ENCODE results near the gene GNAO1. TPM values are rescaled to one million over a fixed set of nuclear protein-coding genes. Genes with fewer than 3 reads are reported as not detected.

GNAO1 gene
- total RNA-seq, 1 donor from 2014 or later: 1.9 TPM

DNA sequence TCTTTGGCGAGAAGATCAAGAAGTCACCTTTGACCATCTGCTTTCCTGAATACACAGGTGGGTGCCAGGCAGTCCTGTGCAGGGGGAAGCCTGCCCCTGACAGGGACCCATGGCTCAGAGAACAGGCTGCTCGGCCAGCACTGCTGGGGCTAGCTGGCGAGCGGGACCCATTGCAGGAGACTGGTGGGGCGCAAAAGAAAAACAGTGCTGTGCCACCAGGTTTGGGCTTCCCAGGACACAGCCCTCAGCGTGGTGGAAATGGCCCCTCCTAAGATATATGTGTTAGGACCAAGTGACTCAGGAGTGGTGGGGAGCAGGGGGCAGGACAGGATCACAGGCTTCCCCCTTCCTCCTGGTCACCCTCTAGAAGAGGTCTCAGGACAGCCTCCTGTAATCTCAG lies 160.2 kb downstream of the GNAO1 start:
- Mint-ChIP-seq H3K9me3 (no peaks in the 10 kb centered on the region), H3K27ac (no peak overlapping the region)
- H2AFZ ChIP-seq (replicated peaks): no peak overlapping the region

DNA sequence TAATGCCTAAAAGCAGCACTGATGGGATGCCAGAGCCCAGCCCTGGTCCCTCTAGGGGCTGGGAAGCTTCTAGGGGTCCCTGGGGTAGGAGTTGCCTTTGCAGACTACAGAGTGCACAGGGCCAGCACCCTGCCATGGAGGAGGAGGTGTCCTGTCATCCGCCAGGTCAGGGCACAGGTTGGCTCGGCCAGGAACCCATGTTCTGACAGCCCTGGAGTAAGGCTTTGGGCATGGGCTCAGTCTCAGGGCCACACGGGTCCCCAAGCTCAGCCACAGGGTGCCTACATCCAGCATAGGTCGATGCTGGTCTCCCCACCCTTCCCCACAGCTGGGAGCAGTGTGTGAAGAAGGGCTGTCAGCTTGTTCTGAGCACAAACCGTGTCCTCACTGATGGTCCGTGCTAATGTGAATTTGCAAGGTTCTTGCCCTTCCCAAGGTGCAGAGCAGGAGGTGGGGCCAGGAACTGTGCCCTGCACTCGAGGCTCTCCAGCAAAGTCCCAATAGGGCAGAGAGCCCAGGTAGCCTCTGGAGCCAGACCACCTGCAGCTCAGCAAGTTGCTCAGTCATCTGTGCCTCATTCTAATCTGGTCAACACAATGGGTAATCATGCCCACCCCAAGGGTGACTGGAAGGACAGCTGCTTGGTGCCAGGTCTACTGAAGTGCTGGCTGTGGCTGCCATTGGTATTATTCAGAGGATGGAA lies 161.2 kb downstream of the GNAO1 start:
- H3F3A ChIP-seq (ENCODE audit: low read depth): peaks cover 14% of the 10 kb centered on the region
- H3K9me3 ChIP-seq (ENCODE audit: low read depth): no peaks in the 10 kb centered on the region
- peaks cover 18% of the 10 kb centered on the region for H3K4me1 ChIP-seq
- H4K20me1 ChIP-seq (ENCODE audit: low read depth): no peaks in the 10 kb centered on the region
- DNase-seq (ENCODE audit: low spot score): no peak
- Mint-ChIP-seq H3K27ac (no peak overlapping the region), H3K27me3 (ENCODE audit: insufficient read depth, low read depth) (peaks cover 2% of the 10 kb centered on the region), H3K36me3 (no peaks in the 10 kb centered on the region), H3K4me1 (peaks cover 21% of the 10 kb centered on the region), H3K9me3 (no peaks in the 10 kb centered on the region), H3K4me3 (no peak overlapping the region)
- H3K4me3 ChIP-seq: no peak overlapping the region
- TF ChIP-seq EZH2phosphoT487 (IDR thresholded peaks at IDR 0.05) (no peak), CTCF (IDR thresholded peaks at IDR 0.05) (no peak), EZH2 (IDR thresholded peaks at IDR 0.05) (no peak)
- no peak overlapping the region for H3K27ac ChIP-seq
- H3K36me3 ChIP-seq: no peaks in the 10 kb centered on the region
- H2AFZ ChIP-seq (replicated peaks): no peak overlapping the region
- no peaks in the 10 kb centered on the region for H3K27me3 ChIP-seq
- no peaks in the 10 kb centered on the region for H3K79me2 ChIP-seq (ENCODE audit: low read depth)
- no peak overlapping the region for H3K4me2 ChIP-seq
- no peak overlapping the region for H3K9ac ChIP-seq

More for the DNA sequence above, 160.2 kb downstream of the GNAO1 start:
- Mint-ChIP-seq H3K4me1 (peaks cover 10% of the 10 kb centered on the region), H3K27me3 (ENCODE audit: insufficient read depth, low read depth) (peaks cover 2% of the 10 kb centered on the region), H3K4me3 (no peak overlapping the region), H3K36me3 (no peaks in the 10 kb centered on the region)
- TF ChIP-seq CTCF (IDR thresholded peaks at IDR 0.05) (no peak), EZH2 (IDR thresholded peaks at IDR 0.05) (no peak), EZH2phosphoT487 (IDR thresholded peaks at IDR 0.05) (no peak)
- H3K9ac ChIP-seq: no peak overlapping the region
- H3K36me3 ChIP-seq: no peaks in the 10 kb centered on the region
- peaks cover 8% of the 10 kb centered on the region for H3K4me1 ChIP-seq
- H3K4me2 ChIP-seq: no peak overlapping the region
- no peak for DNase-seq (ENCODE audit: low spot score)
- H3K27me3 ChIP-seq: no peaks in the 10 kb centered on the region
- no peak overlapping the region for H3K27ac ChIP-seq
- peaks cover 5% of the 10 kb centered on the region for H3F3A ChIP-seq (ENCODE audit: low read depth)
- H3K79me2 ChIP-seq (ENCODE audit: low read depth): no peaks in the 10 kb centered on the region
- H3K4me3 ChIP-seq: no peak overlapping the region
- H3K9me3 ChIP-seq (ENCODE audit: low read depth): no peaks in the 10 kb centered on the region
- no peaks in the 10 kb centered on the region for H4K20me1 ChIP-seq (ENCODE audit: low read depth)

- H3K9ac ChIP-seq: no peak overlapping the region
- peaks cover 17% of the 10 kb centered on the region for H3F3A ChIP-seq (ENCODE audit: low read depth)
- no peak overlapping the region for H3K4me3 Mint-ChIP-seq
- peaks cover 26% of the 10 kb centered on the region for H3K4me1 ChIP-seq
- no peak overlapping the region for H3K27ac Mint-ChIP-seq
- H3K4me2 ChIP-seq: no peak overlapping the region
- no peaks in the 10 kb centered on the region for H3K9me3 Mint-ChIP-seq
- no peak overlapping the region for H3K4me3 ChIP-seq
- H3K27me3 Mint-ChIP-seq (ENCODE audit: insufficient read depth, low read depth): peaks cover 2% of the 10 kb centered on the region
- peaks cover 28% of the 10 kb centered on the region for H3K4me1 Mint-ChIP-seq
- no peaks in the 10 kb centered on the region for H3K36me3 Mint-ChIP-seq
- no peaks in the 10 kb centered on the region for H3K36me3 ChIP-seq
- no peak overlapping the region for H2AFZ ChIP-seq (replicated peaks)
- TF ChIP-seq EZH2phosphoT487 (IDR thresholded peaks at IDR 0.05): no peak
- no peak for TF ChIP-seq EZH2 (IDR thresholded peaks at IDR 0.05)
- TF ChIP-seq CTCF (IDR thresholded peaks at IDR 0.05): no peak
- no peaks in the 10 kb centered on the region for H3K79me2 ChIP-seq (ENCODE audit: low read depth)
- DNase-seq (ENCODE audit: low spot score): no peak
- no peaks in the 10 kb centered on the region for H4K20me1 ChIP-seq (ENCODE audit: low read depth)
- no peak overlapping the region for H3K27ac ChIP-seq
- H3K27me3 ChIP-seq: no peaks in the 10 kb centered on the region
- no peaks in the 10 kb centered on the region for H3K9me3 ChIP-seq (ENCODE audit: low read depth)
Measured at GRCh38 chr16:56353054-56353921, 162.0 kb downstream of the GNAO1 start.

Data from neural progenitor cell (in vitro differentiated cells).